Gastroesophageal sphincter (tissue), 4 donors: Measurements from ENCODE around the gene HBG1. TPM values are rescaled to one million over a fixed set of nuclear protein-coding genes. Genes with fewer than 3 reads are reported as not detected.

ENCODE experiments used
- ATAC-seq: fragments of 150-250 bp; one replicate; pipeline ENCODE4 v1.9.1; 2016; ENCODE audit warnings: mild to moderate bottlenecking, moderate library complexity
- H3K27ac ChIP-seq, 4 donors: fragments of 200-600 bp; sonication (generic) in 3 of 4; 1 replicate in 3 of 4; 2 replicates in 1 of 4; pipeline ENCODE4 v1.5.1; 2016 to 2019
- H3K27me3 ChIP-seq: fragments of 200-600 bp; sonication (generic); one replicate; pipeline ENCODE4 v1.5.1; 2019
- H3K36me3 ChIP-seq, 2 donors: fragments of 200-600 bp; sonication (generic); one replicate each; pipeline ENCODE4 v1.5.1; 2019; ENCODE audit warnings: control low read depth in 1 of 2
- H3K4me1 ChIP-seq, 3 donors: fragments of 200-600 bp; sonication (generic); 1 replicate in 2 of 3; 2 replicates in 1 of 3; pipeline ENCODE4 v1.5.1; 2016 to 2019; ENCODE audit warnings: control low read depth in 2 of 3
- H3K4me3 ChIP-seq, 2 donors: fragments of 200-600 bp; sonication (generic); one replicate each; pipeline ENCODE4 v1.5.1; 2019; ENCODE audit warnings: mild to moderate bottlenecking in 1 of 2, moderate library complexity in 1 of 2
- H3K9me3 ChIP-seq, 3 donors: fragments of 200-600 bp; sonication (generic); one replicate each; pipeline ENCODE4 v1.5.1; 2017 to 2019; ENCODE audit warnings: control low read depth in 2 of 3
- EP300 ChIP-seq: sonication (generic); formaldehyde crosslinking; IDR thresholded peaks from one replicate; pipeline ENCODE4 v1.6.1; 2017; ENCODE audit warnings: antibody characterized with exemption, mild to moderate bottlenecking
- POLR2A ChIP-seq, 2 donors: fragments of 450-650 bp; IDR thresholded peaks; one replicate each; pipeline ENCODE4 v1.6.1; 2017; ENCODE audit warnings: antibody characterized with exemption in 2 of 2, mild to moderate bottlenecking in 2 of 2, moderate library complexity in 1 of 2
- POLR2AphosphoS5 ChIP-seq: sonication (generic); formaldehyde crosslinking; IDR thresholded peaks from one replicate; pipeline ENCODE4 v1.6.1; 2017; ENCODE audit warnings: antibody characterized with exemption
- WGBS, 2 donors: methylation state at CpG; one replicate each; pipeline ENCODE4 v1.1.5; 2018; ENCODE audit warnings: low coverage in 1 of 2; 5-methylcytosine and 5-hydroxymethylcytosine counted together
- total RNA-seq, 4 donors: library from RNA; depleted of rRNA; stranded (reverse); fragments of >200 nt; gene quantifications; one replicate each; pipeline ENCODE4 v1.1.0, GENCODE V29; 2016
- TF ChIP-seq, protein P1 (sequence below), 4 experiments: fragments of 200-600 bp in 2 of 4; fragments of 450-650 bp in 2 of 4; sonication (generic) in 1 of 4; IDR thresholded peaks; one replicate each; pipeline ENCODE4 v1.5.1; 2017 to 2019; ENCODE audit warnings: antibody characterized with exemption in 4 of 4, mild to moderate bottlenecking in 2 of 4, moderate library complexity in 2 of 4

HBG1 gene
- total RNA-seq, 4 donors from 2014 or later: not detected

DNA sequence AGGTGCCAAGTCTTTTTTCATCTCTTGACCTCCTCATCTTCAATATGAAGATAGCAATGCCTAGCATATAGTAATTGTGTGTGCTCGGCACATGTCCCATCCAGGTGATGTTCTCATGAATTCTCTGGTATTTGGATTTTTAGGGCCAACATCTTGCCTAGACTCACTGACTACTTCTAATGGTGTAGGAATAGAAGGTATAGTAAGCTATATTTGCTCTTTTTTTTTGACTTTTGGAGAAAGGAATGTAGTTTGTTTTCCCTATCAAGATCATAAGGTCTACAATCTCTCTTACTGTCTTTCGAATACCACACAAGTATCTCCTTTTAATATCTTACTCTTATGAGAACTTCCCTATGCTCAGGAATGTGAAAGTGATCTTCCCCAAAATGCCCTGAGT is 18.5 kb downstream of the HBG1 start:
- TF ChIP-seq, protein P1, sequence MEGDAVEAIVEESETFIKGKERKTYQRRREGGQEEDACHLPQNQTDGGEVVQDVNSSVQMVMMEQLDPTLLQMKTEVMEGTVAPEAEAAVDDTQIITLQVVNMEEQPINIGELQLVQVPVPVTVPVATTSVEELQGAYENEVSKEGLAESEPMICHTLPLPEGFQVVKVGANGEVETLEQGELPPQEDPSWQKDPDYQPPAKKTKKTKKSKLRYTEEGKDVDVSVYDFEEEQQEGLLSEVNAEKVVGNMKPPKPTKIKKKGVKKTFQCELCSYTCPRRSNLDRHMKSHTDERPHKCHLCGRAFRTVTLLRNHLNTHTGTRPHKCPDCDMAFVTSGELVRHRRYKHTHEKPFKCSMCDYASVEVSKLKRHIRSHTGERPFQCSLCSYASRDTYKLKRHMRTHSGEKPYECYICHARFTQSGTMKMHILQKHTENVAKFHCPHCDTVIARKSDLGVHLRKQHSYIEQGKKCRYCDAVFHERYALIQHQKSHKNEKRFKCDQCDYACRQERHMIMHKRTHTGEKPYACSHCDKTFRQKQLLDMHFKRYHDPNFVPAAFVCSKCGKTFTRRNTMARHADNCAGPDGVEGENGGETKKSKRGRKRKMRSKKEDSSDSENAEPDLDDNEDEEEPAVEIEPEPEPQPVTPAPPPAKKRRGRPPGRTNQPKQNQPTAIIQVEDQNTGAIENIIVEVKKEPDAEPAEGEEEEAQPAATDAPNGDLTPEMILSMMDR (IDR thresholded peaks at IDR 0.05): no peak
- no peak for TF ChIP-seq POLR2A (IDR thresholded peaks at IDR 0.05)
- TF ChIP-seq EP300: no peak
- no peak for TF ChIP-seq POLR2AphosphoS5
- H3K27me3 ChIP-seq: no peaks in the 10 kb centered on the region
- no peaks in the 10 kb centered on the region for H3K4me1 ChIP-seq
- no peak overlapping the region for H3K27ac ChIP-seq
- H3K4me3 ChIP-seq: no peak overlapping the region
- 74 to 90% methylated on average over 2 of the region's 2 CpGs for WGBS, 2 donors
- no peaks in the 10 kb centered on the region for H3K36me3 ChIP-seq
- no peak for ATAC-seq
- H3K9me3 ChIP-seq: no peaks in the 10 kb centered on the region

DNA sequence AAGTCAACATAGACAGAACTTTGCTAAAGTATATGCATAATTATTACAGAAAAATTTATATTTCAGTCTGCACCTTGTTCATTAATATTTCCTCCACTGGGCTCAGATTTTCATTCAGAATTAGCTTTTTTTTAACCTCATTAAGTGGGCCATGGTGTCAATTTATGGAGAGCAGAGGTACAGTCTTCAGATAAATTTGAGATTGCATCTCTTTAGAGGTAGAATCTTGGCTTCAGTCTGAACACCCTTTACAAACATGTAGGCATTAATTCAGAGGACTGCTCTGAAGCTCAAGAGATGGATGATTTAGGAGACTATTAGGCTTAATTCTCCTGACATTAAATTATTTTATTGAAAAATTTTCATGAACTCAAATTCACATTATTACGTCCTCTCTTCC is 19.4 kb downstream of the HBG1 start:
- Histone ChIP-seq H3K4me1 (no peaks in the 10 kb centered on the region), H3K36me3 (no peaks in the 10 kb centered on the region), H3K9me3 (no peaks in the 10 kb centered on the region), H3K4me3 (no peak overlapping the region), H3K27ac (no peak overlapping the region), H3K27me3 (no peaks in the 10 kb centered on the region)
- WGBS, 2 donors: 67 to 69% methylated on average over 1 of the region's 1 CpG
- TF ChIP-seq, protein P1 (IDR thresholded peaks at IDR 0.05): no peak
- TF ChIP-seq POLR2AphosphoS5: no peak
- TF ChIP-seq EP300: no peak
- TF ChIP-seq POLR2A (IDR thresholded peaks at IDR 0.05): no peak
- ATAC-seq: no peak

DNA sequence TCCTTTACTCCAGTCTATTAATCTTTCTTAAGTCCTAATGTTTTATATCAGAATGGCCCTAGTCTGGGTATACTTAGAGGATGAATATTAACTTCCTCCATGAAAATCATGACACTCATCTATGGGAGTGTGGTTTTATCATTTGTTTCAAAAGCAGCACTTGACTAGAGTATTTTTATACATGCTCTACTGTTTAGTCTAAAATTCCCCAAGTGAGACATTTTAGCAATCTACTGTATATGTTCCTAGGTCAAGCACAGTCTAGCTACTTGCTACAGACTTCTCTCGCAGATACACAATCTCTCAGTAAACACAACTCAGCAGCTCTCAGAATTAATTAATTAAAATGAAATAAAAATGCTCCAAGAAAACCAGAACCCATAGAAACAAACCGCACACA is 19.9 kb downstream of the HBG1 start:
- no peak for TF ChIP-seq EP300
- Histone ChIP-seq H3K36me3 (no peaks in the 10 kb centered on the region), H3K27ac (no peak overlapping the region), H3K9me3 (no peaks in the 10 kb centered on the region), H3K4me1 (no peaks in the 10 kb centered on the region), H3K4me3 (no peak overlapping the region), H3K27me3 (no peaks in the 10 kb centered on the region)
- no peak for ATAC-seq
- WGBS, 2 donors: 65 to 68% methylated on average over 2 of the region's 2 CpGs

DNA sequence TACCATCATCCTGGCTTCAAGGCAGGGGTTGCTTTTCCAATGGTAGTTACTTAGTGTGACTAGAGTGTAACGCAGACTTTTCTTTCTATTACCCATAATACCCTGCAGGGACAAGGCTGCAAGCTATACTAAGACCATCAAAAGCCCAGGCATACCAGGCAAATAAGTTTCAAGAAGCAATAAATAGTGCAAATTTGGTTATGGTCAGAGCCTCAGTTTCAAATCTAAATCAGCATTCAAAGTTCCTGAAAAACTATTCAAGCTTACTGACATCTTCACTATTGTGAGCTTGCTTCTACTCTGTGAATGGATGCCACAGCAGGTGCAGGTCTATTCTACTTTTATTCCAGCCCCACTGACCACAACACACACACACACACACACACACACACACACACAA is 20.3 kb downstream of the HBG1 start:
- TF ChIP-seq POLR2AphosphoS5 (no peak), EP300 (no peak), POLR2A (IDR thresholded peaks at IDR 0.05) (no peak)
- TF ChIP-seq, protein P1 (IDR thresholded peaks at IDR 0.05): no peak
- 77% methylated on average over 1 of the region's 1 CpG; no CpG with 5 or more reads in 1 of the 2 donors for WGBS, 2 donors
- no peak for ATAC-seq
- Histone ChIP-seq H3K27ac (no peak overlapping the region), H3K4me3 (no peak overlapping the region), H3K9me3 (no peaks in the 10 kb centered on the region), H3K36me3 (no peaks in the 10 kb centered on the region), H3K27me3 (no peaks in the 10 kb centered on the region), H3K4me1 (no peaks in the 10 kb centered on the region)

DNA sequence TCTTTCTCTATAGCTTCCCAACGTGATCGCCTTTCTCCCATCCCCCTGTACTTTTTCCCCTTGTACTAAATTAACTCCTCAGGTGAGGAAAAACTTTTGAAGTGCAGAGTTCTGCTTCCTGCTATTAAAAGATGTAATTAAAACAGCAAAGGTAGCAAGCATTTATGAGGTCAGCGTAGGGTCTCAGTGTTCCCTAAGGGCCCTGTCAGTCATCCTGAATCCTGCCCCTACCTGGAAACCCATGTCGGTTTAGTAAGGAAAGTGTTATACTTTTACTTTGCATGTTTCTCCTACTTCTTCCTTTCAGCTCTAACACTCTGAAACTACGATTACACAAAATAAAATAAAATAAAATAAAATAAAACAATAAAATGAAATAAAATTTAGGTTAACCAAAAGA is 21.5 kb downstream of the HBG1 start:
- H3K36me3 ChIP-seq: no peaks in the 10 kb centered on the region
- no peak overlapping the region for H3K4me3 ChIP-seq
- 58 to 63% methylated on average over 3 to 5 of the region's 5 CpGs for WGBS, 2 donors
- no peak overlapping the region for H3K27ac ChIP-seq
- no peak for TF ChIP-seq EP300
- TF ChIP-seq, protein P1 (IDR thresholded peaks at IDR 0.05): no peak
- no peak for TF ChIP-seq POLR2A (IDR thresholded peaks at IDR 0.05)
- no peak for TF ChIP-seq POLR2AphosphoS5
- no peaks in the 10 kb centered on the region for H3K9me3 ChIP-seq
- no peaks in the 10 kb centered on the region for H3K27me3 ChIP-seq
- ATAC-seq: no peak
- no peaks in the 10 kb centered on the region for H3K4me1 ChIP-seq
